GM06990 (cell line): ENCODE results near the gene HERC6.

ENCODE experiments used
- DNase-seq: peaks from one replicate; pipeline ENCODE4 v3.0.0-alpha.2; 2011; ENCODE audit not compliant: insufficient read length; ENCODE audit errors: extremely low read depth
- H3K27me3 ChIP-seq: replicated peaks from 2 replicates; pipeline ENCODE4 v1.6.0; 2011; ENCODE audit warnings: low read length; ENCODE audit not compliant: control insufficient read depth, insufficient read depth
- H3K36me3 ChIP-seq: 2 replicates; pipeline ENCODE4 v1.5.1; 2011; ENCODE audit warnings: low read length; ENCODE audit not compliant: control insufficient read depth, insufficient read depth
- H3K4me3 ChIP-seq: replicated peaks from 2 replicates; pipeline ENCODE4 v1.5.1; 2011; ENCODE audit warnings: low read depth, mild to moderate bottlenecking, control low read depth, low read length
- TF ChIP-seq, protein P1 (sequence below): IDR thresholded peaks from 2 replicates; pipeline ENCODE4 v1.5.1; 2011; ENCODE audit warnings: low read length, control low read depth, mild to moderate bottlenecking, inconsistent platforms; ENCODE audit not compliant: insufficient read depth, poor library complexity, severe bottlenecking

HERC6 gene

DNA sequence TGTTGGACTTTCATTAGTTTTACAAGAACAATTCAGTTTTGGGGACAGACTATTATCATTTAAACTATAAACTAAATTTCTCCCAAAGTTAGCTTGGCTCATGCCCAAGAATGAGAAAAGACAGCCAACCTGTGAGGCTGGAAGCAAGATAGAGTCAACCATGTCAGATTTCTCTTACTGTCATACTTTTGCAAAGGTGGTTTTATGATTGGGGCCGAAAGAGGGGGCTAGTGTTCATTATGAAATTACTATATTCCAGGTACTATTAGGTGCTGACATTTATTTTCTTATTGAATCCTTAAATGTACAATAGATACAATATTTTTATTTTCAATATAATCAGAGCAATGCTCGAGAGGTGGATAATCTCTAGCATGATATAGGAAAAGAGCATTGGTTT, 30.6 kb downstream of the HERC6 start:
- TF ChIP-seq, protein P1, sequence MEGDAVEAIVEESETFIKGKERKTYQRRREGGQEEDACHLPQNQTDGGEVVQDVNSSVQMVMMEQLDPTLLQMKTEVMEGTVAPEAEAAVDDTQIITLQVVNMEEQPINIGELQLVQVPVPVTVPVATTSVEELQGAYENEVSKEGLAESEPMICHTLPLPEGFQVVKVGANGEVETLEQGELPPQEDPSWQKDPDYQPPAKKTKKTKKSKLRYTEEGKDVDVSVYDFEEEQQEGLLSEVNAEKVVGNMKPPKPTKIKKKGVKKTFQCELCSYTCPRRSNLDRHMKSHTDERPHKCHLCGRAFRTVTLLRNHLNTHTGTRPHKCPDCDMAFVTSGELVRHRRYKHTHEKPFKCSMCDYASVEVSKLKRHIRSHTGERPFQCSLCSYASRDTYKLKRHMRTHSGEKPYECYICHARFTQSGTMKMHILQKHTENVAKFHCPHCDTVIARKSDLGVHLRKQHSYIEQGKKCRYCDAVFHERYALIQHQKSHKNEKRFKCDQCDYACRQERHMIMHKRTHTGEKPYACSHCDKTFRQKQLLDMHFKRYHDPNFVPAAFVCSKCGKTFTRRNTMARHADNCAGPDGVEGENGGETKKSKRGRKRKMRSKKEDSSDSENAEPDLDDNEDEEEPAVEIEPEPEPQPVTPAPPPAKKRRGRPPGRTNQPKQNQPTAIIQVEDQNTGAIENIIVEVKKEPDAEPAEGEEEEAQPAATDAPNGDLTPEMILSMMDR: no peak
- no peak overlapping the region for H3K4me3 ChIP-seq
- no peaks in the 10 kb centered on the region for H3K36me3 ChIP-seq
- H3K27me3 ChIP-seq: no peaks in the 10 kb centered on the region
- DNase-seq: no peak

DNA sequence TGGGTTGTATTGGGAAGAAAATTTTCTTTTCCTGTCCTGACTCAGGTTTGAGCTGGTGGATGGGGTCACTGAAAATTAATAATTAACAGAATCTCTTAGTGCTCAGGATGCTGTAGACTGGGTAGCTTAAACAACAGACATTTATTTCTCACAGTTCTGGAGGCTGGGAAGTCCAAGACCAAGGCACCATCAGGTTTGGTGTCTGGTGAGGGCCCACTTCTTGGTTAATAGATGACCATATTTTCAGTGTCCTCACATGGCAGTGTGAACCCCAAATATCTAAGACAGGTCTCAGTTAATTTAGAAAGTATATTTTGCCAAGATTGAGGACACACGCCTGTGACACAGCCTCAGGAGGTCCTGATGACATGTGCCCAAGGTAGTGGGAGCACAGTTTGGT, 31.1 kb downstream of the HERC6 start:
- Histone ChIP-seq H3K4me3 (no peak overlapping the region), H3K36me3 (no peaks in the 10 kb centered on the region), H3K27me3 (no peaks in the 10 kb centered on the region)
- TF ChIP-seq, protein P1: no peak
- DNase-seq: no peak

DNA sequence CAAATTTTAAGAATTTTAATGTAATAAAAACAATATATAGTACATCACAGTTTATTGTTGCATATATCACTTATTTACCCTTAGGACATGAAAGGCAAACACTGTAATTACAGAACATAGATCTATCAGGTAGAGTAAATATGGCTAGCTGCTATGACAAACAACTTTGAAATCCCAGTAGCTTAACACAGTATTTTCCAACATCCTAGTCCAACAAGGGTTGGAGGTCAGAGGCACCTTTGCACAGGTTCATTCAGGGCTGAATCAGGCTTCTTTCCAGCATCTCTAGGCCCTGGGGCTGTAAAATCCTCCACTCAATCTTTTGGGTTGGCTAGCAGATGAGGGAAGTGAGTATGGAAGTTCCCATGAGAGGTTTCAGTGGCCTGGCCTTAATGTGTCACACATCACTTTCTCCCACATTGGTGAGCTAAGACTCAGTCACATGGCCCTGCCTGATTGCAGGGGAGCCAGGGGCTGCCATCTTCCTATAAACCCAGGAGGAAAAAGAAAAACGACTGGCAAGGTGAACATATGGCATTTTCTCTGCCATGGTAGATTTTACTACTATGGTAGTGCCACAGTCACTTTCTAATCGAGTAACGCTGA, 32.9 kb downstream of the HERC6 start:
- H3K27me3 ChIP-seq: no peaks in the 10 kb centered on the region
- TF ChIP-seq, protein P1: no peak
- no peak overlapping the region for H3K4me3 ChIP-seq
- no peaks in the 10 kb centered on the region for H3K36me3 ChIP-seq
- no peak for DNase-seq

DNA sequence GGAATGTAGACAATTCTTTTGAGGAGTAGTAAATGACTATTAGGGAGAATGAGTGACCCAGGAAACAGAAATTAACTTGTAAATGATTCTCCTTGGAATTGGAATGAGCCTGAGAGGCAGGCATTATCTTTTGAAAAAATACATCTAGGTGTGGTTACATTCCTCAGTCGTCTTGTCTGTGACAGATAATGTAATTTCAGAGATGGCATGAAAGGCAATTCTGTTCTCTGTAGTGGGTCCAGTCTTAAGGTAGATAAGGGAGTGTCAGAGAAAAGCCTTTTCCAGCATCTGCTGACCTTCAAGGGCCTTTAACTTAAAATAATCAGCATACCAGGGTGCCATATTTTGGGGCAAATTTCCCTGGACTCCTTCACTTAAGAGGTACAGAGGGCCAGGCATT, 35.1 kb downstream of the HERC6 start:
- no peak for DNase-seq
- Histone ChIP-seq H3K36me3 (no peaks in the 10 kb centered on the region), H3K4me3 (no peak overlapping the region), H3K27me3 (no peaks in the 10 kb centered on the region)
- TF ChIP-seq, protein P1: no peak

DNA sequence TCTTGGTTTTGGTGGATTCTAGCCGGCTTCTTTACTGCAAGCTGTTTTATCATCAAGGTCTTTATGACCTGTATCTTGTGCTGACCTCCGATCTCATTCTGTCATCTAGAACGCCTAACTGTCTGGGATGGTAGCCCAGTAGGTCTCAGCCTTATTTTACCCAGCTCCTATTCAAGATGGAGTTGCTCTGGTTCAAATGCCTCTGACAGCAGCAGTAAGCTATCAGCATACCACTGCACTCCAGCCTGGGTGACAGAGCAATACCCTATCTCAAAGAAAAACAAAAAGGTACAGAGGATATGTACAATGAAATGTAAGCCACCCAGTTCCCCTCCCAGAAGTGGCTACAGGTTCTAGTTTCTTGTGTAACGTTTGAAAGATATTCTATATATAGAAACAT, 36.1 kb downstream of the HERC6 start:
- no peak for DNase-seq
- no peaks in the 10 kb centered on the region for H3K36me3 ChIP-seq

More for the DNA sequence above, 36.1 kb downstream of the HERC6 start:
- Histone ChIP-seq H3K27me3 (no peaks in the 10 kb centered on the region), H3K4me3 (no peak overlapping the region)
- TF ChIP-seq, protein P1: no peak
